Frontal cortex (tissue), 4 donors: Measurements from ENCODE around the gene NKX1-1. TPM values are rescaled to one million over a fixed set of nuclear protein-coding genes. Genes with fewer than 3 reads are reported as not detected.

Experiments
- DNase-seq, 2 donors: peaks; one replicate each; pipeline ENCODE4 v3.0.0; 2012; ENCODE audit warnings: low spot score in 2 of 2
- FAIRE-seq: peaks from 2 replicates; lab custom pipeline; 2012; peaks lifted over from hg19 to GRCh38; lab: Jason Lieb, UNC
- total RNA-seq: library from RNA; depleted of rRNA; stranded (reverse); fragments of >200 nt; gene quantifications from one replicate; pipeline ENCODE4 v1.2.3, GENCODE V29; 2014
- donor health status: control.
- donor health status: control.
- donor health status: control.

NKX1-1 gene
- total RNA-seq, 1 donor from 2014 or later, result not detected

- no peak for FAIRE-seq
- DNase-seq, result no peak
Observed at GRCh38 chr4:1417522-1418390, 11.5 kb upstream of the NKX1-1 start.

GRCh38 chr4:1416948-1417260, 10.7 kb upstream of the NKX1-1 start:
- FAIRE-seq (no peak), DNase-seq (no peak)

DNA sequence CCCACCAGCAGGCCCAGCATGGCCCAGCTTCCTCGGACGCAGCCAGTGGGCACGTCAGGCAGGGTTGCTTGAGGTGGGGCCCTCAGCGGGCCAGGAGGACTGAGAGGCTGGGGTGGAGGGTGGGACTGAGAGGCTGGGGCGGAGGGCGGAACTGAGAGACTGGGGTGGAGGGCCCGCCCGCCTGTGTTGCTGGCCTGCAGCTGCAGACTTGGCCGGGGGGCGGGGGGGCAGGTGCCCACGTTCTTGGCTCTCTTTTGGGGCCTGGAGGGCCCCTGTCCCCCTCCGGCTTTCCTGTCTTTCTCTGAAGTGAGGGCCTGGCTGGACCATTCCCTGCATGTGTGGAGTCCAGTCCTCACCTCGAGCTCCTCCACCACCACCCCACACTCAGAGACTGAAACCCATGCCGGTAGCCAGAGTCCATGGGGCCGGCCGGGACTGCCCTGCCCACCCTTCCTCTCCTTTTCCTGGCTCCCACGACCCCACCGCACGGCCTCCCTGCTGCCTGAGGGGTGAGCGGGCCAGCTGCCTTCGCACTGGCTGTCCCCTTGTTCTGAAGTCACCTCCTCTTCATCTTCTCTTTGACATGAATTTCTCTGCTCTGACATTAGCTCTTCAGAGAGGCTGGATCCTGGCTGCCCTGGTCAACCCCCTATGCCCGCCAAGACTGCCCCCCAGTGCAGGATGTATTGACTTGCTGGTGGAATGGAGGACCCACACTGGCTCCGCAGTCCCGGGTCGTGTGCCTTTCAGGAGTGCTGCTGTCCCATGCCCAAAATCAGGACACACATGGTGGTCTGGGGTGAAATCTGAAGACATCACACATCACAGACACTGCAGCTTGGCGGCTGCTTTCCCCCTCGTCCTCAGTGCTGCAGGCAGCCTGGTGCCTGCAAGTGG, 10.1 kb upstream of the NKX1-1 start:
- no peak for DNase-seq

GRCh38 chr4:1415681-1415981, 9.4 kb upstream of the NKX1-1 start:
- DNase-seq (no peak), FAIRE-seq (no peak)

More for the DNA sequence above, 10.1 kb upstream of the NKX1-1 start:
- FAIRE-seq, result no peak

DNA sequence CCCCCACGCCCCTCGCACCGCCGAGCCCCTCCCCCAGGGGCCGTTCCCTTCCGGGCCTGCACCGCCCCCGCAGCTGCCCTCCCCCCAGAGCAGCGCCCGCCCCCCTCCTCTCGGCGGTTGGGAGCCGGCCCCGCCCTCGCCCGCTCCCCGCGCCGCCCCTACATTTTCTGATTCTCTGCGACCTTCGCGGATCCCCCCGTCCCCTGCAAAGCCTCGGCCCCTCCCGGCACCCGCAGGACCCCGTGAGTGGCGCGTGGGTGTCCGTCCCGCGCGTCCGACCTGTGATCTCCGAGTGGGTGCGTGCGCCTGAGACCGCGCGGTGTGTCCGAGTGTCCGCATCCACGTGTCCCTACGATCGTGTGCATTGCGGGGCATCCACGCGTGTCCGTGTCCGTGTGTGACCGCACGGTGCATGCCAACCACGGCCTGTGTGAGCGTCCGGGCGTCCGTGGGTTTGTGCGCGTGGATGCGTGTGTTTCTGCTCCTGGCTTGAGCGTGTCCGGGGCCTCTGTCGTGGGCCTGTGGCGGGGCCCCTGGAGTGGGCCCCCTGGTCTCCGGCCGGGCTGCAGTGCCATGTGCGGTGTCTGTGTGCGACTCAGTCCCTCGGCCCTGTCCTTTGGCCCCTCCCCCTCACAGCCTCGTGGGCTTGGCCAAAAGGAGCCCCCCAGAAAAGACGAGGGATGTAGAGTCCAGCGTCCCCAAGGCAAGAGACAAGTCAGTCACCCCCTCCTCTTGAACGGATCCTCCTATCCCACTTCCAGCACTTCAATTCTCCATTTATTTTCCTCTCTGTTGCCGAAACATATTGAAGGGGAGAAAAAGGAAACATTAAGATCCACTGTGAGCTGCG, 8.8 kb upstream of the NKX1-1 start:
- no peak for DNase-seq
- FAIRE-seq, result no peak

- DNase-seq, result no peak
- FAIRE-seq, result no peak
Observed at GRCh38 chr4:1413687-1414479, 7.6 kb upstream of the NKX1-1 start.

- DNase-seq (peak in 1 of 2 donors; percentile 19), FAIRE-seq (no peak)
Observed at GRCh38 chr4:1413204-1413663, 7.0 kb upstream of the NKX1-1 start.

- FAIRE-seq, result no peak
- DNase-seq, result peak in 1 of 2 donors; percentile 22
Observed at GRCh38 chr4:1412376-1413203, 6.3 kb upstream of the NKX1-1 start.

- DNase-seq (peak in 1 of 2 donors; percentile 31), FAIRE-seq (no peak)
Observed at GRCh38 chr4:1411436-1412375, 5.5 kb upstream of the NKX1-1 start.

GRCh38 chr4:1410491-1411325, 4.5 kb upstream of the NKX1-1 start:
- no peak for FAIRE-seq

GRCh38 chr4:1409491-1410425, 3.5 kb upstream of the NKX1-1 start:
- no peak for FAIRE-seq
- no peak for DNase-seq

More at GRCh38 chr4:1410491-1411325, 4.5 kb upstream of the NKX1-1 start:
- peak; percentile 65 to 72 for DNase-seq

- no peak for FAIRE-seq
- DNase-seq, result peak in 1 of 2 donors; percentile 25
Observed at GRCh38 chr4:1409079-1409478, 2.8 kb upstream of the NKX1-1 start.

GRCh38 chr4:1408418-1408817, 2.2 kb upstream of the NKX1-1 start:
- no peak for FAIRE-seq

GRCh38 chr4:1407657-1408333, 1.6 kb upstream of the NKX1-1 start:
- FAIRE-seq, result no peak
- DNase-seq, result no peak

More at GRCh38 chr4:1408418-1408817, 2.2 kb upstream of the NKX1-1 start:
- DNase-seq, result no peak
